GM12878 (cell line): Measurements from ENCODE around the gene PLXNC1. TPM values are rescaled to one million over a fixed set of nuclear protein-coding genes. Genes with fewer than 3 reads are reported as not detected.

ENCODE experiments used
- ATAC-seq: fragments of 200-7000 bp; cut with Tn5 transposase; 3 replicates; pipeline ENCODE4 v1.9.1; 2020; ENCODE audit warnings: mild to moderate bottlenecking, moderate library complexity
- BruUV-seq: library from RNA; stranded (reverse); fragments of 400-500 nt; replicated peaks from 2 replicates; lab custom pipeline; 2021; lab: Mats Ljungman, UMichigan
- CTCF ChIA-PET: fragments of 300-600 bp; sonication (Branson Sonifier 250); formaldehyde crosslinking; extraction: SDS; loops from one replicate; lab custom pipeline; 2021; ENCODE audit warnings: inconsistent platforms; lab: Yijun Ruan, JAX
- POLR2A ChIA-PET: fragments of 350-600 bp; formaldehyde crosslinking; extraction: SDS; loops from one replicate; lab custom pipeline; 2021; ENCODE audit warnings: inconsistent platforms; lab: Charles Lee
- RAD21 ChIA-PET: fragments of 300-600 bp; sonication (Branson Sonifier 250); formaldehyde crosslinking; loops from one replicate; lab custom pipeline; 2023; ENCODE audit warnings: antibody characterized with exemption; ENCODE audit not compliant: unreplicated experiment; lab: Charles Lee
- SMC1A ChIA-PET: fragments of 300-600 bp; sonication (Branson Sonifier 250); formaldehyde crosslinking; loops from one replicate; lab custom pipeline; 2023; ENCODE audit not compliant: unreplicated experiment, uncharacterized antibody; lab: Charles Lee
- DNase-seq: peaks from one replicate; pipeline ENCODE4 v3.0.0-alpha.2; 2011; ENCODE audit warnings: low read depth, low spot score
- FAIRE-seq: peaks from 3 replicates; lab custom pipeline; 2011; peaks lifted over from hg19 to GRCh38; lab: Jason Lieb, UNC
- H2AFZ ChIP-seq: 2 replicates; pipeline ENCODE4 v1.6.0; 2011; ENCODE audit warnings: low read depth, low read length, control low read depth; ENCODE audit not compliant: control insufficient read depth
- H3K27ac ChIP-seq: 2 replicates; pipeline ENCODE4 v1.5.1; 2011; ENCODE audit warnings: control low read depth; ENCODE audit not compliant: control insufficient read depth, insufficient read depth
- H3K27me3 ChIP-seq, 2 experiments: replicated peaks in 1 of 2; 2 replicates each; pipeline versions ENCODE4 v1.6.0 to v1.6.1; 2011; ENCODE audit warnings: low read length in 1 of 2; ENCODE audit not compliant: control insufficient read depth in 2 of 2, insufficient read depth in 2 of 2
- H3K36me3 ChIP-seq, 2 experiments: 2 replicates each; pipeline ENCODE4 v1.5.1; 2011; ENCODE audit warnings: low read length in 1 of 2; ENCODE audit not compliant: control insufficient read depth in 2 of 2, insufficient read depth in 2 of 2
- H3K4me1 ChIP-seq: 2 replicates; pipeline ENCODE4 v1.6.1; 2011; ENCODE audit warnings: mild to moderate bottlenecking, low read length, moderate library complexity, mixed read lengths; ENCODE audit not compliant: control insufficient read depth, insufficient read depth
- H3K4me2 ChIP-seq: 2 replicates; pipeline ENCODE4 v1.6.0; 2011; ENCODE audit warnings: control low read depth; ENCODE audit not compliant: control insufficient read depth, insufficient read depth
- H3K4me3 ChIP-seq: fragments of 200-600 bp; sonication (generic); 2 replicates; pipeline ENCODE4 v1.5.1; 2016
- H3K79me2 ChIP-seq: 2 replicates; pipeline ENCODE4 v1.6.0; 2011; ENCODE audit warnings: low read length; ENCODE audit not compliant: control insufficient read depth, insufficient read depth
- H3K9ac ChIP-seq: 2 replicates; pipeline ENCODE4 v1.8.0; 2011; ENCODE audit warnings: low read length, control low read depth, mixed read lengths; ENCODE audit not compliant: control insufficient read depth, insufficient read depth
- H3K9me3 ChIP-seq: replicated peaks from 3 replicates; pipeline ENCODE4 v1.5.1; 2011; ENCODE audit warnings: mild to moderate bottlenecking, low read length; ENCODE audit not compliant: control insufficient read depth, insufficient read depth
- H4K20me1 ChIP-seq: 2 replicates; pipeline ENCODE4 v1.6.0; 2011; ENCODE audit not compliant: control insufficient read depth, insufficient read depth
- BCL3 ChIP-seq: IDR thresholded peaks from 2 replicates; pipeline ENCODE4 v1.6.1; 2011; ENCODE audit warnings: borderline replicate concordance, low read depth, mild to moderate bottlenecking, moderate library complexity, low read length; ENCODE audit not compliant: insufficient read depth, poor library complexity, severe bottlenecking
- E2F4 ChIP-seq: IDR thresholded peaks from 2 replicates; pipeline ENCODE4 v1.6.1; 2012; ENCODE audit warnings: low read depth, low read length, improper control_type of control experiment
- HDGF ChIP-seq: fragments of 450-650 bp; IDR thresholded peaks from 2 replicates; pipeline ENCODE4 v1.6.1; 2016; ENCODE audit warnings: antibody characterized with exemption
- MEF2B ChIP-seq: fragments of 450-650 bp; IDR thresholded peaks from 2 replicates; pipeline ENCODE4 v1.6.1; 2018; ENCODE audit warnings: mild to moderate bottlenecking, moderate library complexity; ENCODE audit not compliant: partially characterized antibody, poor library complexity, severe bottlenecking
- MTA2 ChIP-seq: fragments of 450-650 bp; IDR thresholded peaks from 2 replicates; pipeline ENCODE4 v1.6.1; 2016; ENCODE audit warnings: low read depth, mild to moderate bottlenecking, moderate library complexity
- MYC ChIP-seq: IDR thresholded peaks from 2 replicates; pipeline ENCODE4 v1.6.1; 2011; ENCODE audit warnings: mild to moderate bottlenecking, low read length, moderate library complexity, inconsistent platforms; ENCODE audit not compliant: insufficient read depth, insufficient replicate concordance, insufficient read length, severe bottlenecking
- NKRF ChIP-seq: fragments of 450-650 bp; conservative IDR thresholded peaks from 2 replicates; pipeline ENCODE4 v1.6.1; 2017; ENCODE audit warnings: mild to moderate bottlenecking, moderate library complexity
- RELB ChIP-seq: fragments of 450-650 bp; IDR thresholded peaks from 2 replicates; pipeline ENCODE4 v1.6.1; 2017; ENCODE audit warnings: low read depth, mild to moderate bottlenecking, moderate library complexity
- SIN3A ChIP-seq: IDR thresholded peaks from 2 replicates; pipeline ENCODE4 v1.6.1; 2012; ENCODE audit warnings: low read depth, low read length, improper control_type of control experiment
- YBX1 ChIP-seq: fragments of 450-650 bp; IDR thresholded peaks from 2 replicates; pipeline ENCODE4 v1.6.1; 2016; ENCODE audit warnings: antibody characterized with exemption
- ZBED1 ChIP-seq: IDR thresholded peaks from 2 replicates; pipeline ENCODE4 v1.6.1; 2016; ENCODE audit warnings: borderline replicate concordance
- WGBS: methylation state at CpG from one replicate; pipeline ENCODE4 v1.1.6; 2016; ENCODE audit warnings: low lambda C conversion rate; ENCODE audit not compliant: insufficient replicate concordance, insufficient coverage; ENCODE audit errors: missing lambda C conversion rate; 5-methylcytosine and 5-hydroxymethylcytosine counted together
- in situ Hi-C: fragments of 300-500 bp; cut with MboI; formaldehyde crosslinking; loops from 9 replicates; pipeline ENCODE4 v1.14.3; 2018; ENCODE audit warnings: mixed read lengths
- intact Hi-C: fragments of 100-400 bp; cut with micrococcal nuclease; formaldehyde crosslinking; loops from one replicate; pipeline ENCODE4 v1.14.2; 2022; ENCODE audit not compliant: unreplicated experiment
- polyA plus RNA-seq, 11 experiments: library from polyadenylated mRNA; depleted of rRNA in 4 of 11; unstranded in 6 of 11; stranded (reverse) in 5 of 11; fragments of >200 nt; fragmentation: Nextera tagmentation in 4 of 11; fragmentation: Illumina TruSeq in 1 of 11; extraction: Ambion mirVana in 4 of 11; extraction: Trizol in 1 of 11; gene quantifications; 1 replicate in 1 of 11; 2 replicates in 10 of 11; pipeline versions ENCODE4 v1.2.1 to v1.2.3, GENCODE V29; 2011 to 2016; ENCODE audit warnings: inconsistent platforms in 2 of 11, missing spikeins in 2 of 11, low read depth in 1 of 11
- total RNA-seq, 4 experiments: library from RNA; depleted of rRNA in 3 of 4; stranded (reverse); fragments of >200 nt in 3 of 4; fragmentation: Illumina TruSeq in 1 of 4; extraction: Trizol in 1 of 4; gene quantifications; 2 replicates each; pipeline versions ENCODE4 v1.2.1 to v1.2.3, GENCODE V29; 2013 to 2021

The PLXNC1 gene
- total and polyA plus RNA-seq, 10 of the 15 experiments (the other 5 are each of a cell fraction or from before 2014, with no cell fraction given): 5.2 to 41.2 (median 24.6) TPM

DNA sequence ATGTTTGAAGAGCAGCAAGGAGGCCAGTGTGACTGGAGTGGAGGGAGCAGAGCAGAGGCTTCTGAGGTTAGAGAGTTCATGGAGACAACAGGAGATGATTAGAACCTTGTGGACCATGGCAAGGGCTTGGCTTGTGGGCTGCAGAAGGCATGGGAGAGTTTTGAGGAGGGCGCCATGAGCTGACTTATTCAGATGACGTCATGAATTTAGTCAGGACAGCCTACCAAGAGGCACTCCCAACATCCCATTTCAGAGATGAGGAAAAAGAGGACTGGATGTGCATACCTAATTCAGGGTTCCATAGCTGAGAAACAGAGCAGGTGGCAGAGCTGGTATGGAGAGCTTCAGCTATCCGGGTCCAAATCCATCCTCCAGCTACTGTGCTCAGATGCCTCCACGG is 101.8 kb downstream of the PLXNC1 start:
- Histone ChIP-seq H3K4me2 (no peak overlapping the region), H4K20me1 (no peaks in the 10 kb centered on the region), H3K4me1 (peaks cover 15% of the 10 kb centered on the region), H3K79me2 (no peaks in the 10 kb centered on the region), H3K9ac (no peak overlapping the region), H3K36me3 (peaks cover 6 to 54% of the 10 kb centered on the region in 2 experiments), H2AFZ (no peak overlapping the region), H3K4me3 (no peak overlapping the region), H3K9me3 (no peaks in the 10 kb centered on the region), H3K27me3 (no peaks in the 10 kb centered on the region), H3K27ac (no peak overlapping the region)
- in situ Hi-C loops (no loop called here), intact Hi-C loops (no loop called here)
- TF ChIP-seq HDGF (no peak), MYC (no peak), MEF2B (no peak), MTA2 (no peak), RELB (no peak), NKRF (no peak), BCL3 (no peak), E2F4 (no peak), YBX1 (no peak), SIN3A (no peak), ZBED1 (no peak)
- ATAC-seq (no peak), DNase-seq (no peak), FAIRE-seq (no peak)
- WGBS: 99% methylated on average over 4 of the region's 4 CpGs
- POLR2A ChIA-PET: interaction anchor here (0.7 kb wide), 1 partner anchor 9 kb away, joined by 3 read pairs; no protein-coding TSS in a partner anchor
- SMC1A ChIA-PET: interaction anchor here (0.7 to 1.7 kb wide), 5 partner anchors 20 to 96 kb away, joined by 3 to 6 read pairs (median 3); no protein-coding TSS in a partner anchor
- CTCF ChIA-PET: interaction anchor here (0.6 to 1.1 kb wide), 3 partner anchors 101 to 280 kb away, joined by 3 read pairs; no protein-coding TSS in a partner anchor
- RAD21 ChIA-PET: no interaction called here
- no TSS peak for BruUV-seq
